NCI-H1105 (cell line): Measurements from ENCODE around the gene PDGFRA.
A peak's percentile ranks its signal among the peaks of the same experiment; 100 is the strongest.
"Not testable (repeated sequence)": the region's sequence is repeated elsewhere in the genome, so short reads cannot be mapped to it uniquely, and the experiment has no call there.

Experiments used
- DNase-seq: peaks from one replicate; lab custom pipeline; 2025; lab: John Stamatoyannopoulos, UW

PDGFRA gene

DNA sequence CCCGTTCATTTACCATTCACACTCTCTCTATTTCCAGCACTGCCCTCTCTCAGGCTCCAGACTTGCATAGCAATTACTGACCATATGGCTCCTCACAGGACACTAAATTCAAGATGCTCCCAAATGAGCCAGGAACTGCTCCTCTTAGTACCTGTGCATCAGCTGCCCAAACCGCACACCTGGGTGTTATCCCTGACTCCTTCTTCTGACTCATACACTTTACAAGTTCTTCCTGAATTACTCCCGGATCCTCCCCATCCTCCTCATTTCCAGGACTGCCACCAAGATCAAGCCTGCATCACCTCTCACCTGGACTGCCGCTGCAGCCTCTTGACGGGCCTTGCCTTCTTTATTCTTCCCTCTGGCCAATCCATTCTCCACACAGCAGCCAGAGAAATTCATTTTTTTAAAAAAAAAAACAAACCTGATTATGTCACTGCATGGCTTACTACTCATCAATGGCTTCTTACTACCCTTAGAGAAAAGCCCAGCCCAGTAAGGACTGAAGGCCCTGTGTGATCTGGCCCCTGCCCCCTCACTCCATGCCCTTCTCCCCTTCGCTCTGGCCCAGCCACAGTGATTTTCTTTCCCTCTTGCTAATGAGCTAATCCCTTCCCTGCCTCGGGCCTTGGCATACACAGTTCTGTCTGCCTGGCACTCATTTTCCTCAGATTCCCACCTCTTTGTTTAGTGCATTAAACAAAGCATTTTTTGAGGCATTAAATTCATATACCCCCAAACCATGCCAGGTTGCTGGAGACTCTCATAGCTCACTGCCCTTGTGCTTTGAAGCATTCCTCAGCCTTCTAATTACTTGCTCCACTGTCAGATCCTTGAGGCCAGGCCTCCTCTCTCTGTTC is 92.0 kb downstream of the PDGFRA start:
- DNase-seq, result no peak

DNA sequence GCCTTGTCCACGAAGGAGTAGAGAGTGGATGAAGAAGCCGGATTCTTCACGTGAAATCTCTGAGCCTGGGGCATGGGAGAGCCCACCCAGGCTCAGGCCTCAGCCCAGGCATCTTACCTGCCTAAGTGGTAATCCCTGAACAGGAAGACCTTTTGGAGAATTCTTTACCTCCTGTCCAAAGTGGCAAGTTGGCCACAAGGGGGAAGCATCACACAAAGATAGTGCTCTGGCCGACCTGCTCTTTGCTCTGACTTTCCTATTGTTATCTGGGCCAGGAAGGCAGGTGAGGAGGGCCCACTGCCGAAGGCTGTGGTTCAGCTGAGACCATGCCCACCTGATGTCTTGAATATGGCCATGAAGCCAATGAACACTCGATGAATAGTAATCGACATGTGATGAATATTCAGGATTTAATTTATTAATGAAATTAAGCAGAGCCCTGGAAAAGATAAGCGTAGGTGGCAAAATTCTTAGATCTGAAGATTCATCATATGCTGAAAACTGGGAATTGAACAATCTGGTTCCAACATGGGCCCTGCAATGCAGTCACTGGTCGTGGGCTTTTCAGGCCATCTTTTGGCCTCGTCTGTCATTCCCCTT is 93.8 kb downstream of the PDGFRA start:
- DNase-seq, result peak; percentile 34

- no peak for DNase-seq
Observed at GRCh38 chr4:54330896-54331295, 101.8 kb downstream of the PDGFRA start.

GRCh38 chr4:54332542-54332941 is 103.4 kb downstream of the PDGFRA start:
- DNase-seq, result no peak

DNA sequence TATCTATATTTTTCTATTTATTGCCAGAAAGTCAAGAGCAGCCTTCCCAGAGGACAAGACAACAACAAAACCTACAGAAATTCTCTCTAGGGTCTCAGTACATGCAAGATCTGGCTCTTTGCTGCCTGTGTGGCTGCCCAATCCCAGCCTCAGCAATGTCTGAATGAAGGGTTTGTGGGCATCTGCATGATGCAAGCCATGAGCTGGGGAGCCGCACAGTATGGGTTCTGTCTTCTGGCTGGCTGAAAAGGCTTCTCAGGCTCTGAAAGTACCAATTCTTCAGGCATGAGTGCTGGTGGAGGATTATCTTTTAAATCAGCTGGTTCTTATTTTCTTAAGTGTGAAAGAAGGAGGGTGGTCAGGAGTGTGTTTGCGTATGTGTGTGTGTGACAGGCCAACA is 104.6 kb downstream of the PDGFRA start:
- no peak for DNase-seq

DNA sequence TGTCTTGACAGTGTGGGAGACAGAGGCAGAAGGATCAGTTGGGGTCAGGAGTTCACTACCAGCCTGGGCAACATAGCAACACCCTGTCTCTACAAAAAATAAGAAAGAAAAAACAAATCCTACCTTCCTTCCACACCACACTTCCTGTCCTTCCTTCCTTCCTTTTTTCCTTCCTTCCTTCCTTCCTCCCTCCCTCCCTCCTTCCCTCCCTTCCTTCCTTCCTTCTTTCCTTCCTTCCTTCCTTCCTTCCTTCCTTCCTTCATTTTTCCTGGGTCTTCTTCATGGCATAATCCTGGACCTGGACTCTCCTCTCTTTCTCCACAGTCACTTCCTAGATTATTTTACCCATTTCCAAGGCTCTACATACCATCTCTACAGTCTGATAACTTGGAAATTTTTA is 105.7 kb downstream of the PDGFRA start:
- not testable (repeated sequence) for DNase-seq

DNA sequence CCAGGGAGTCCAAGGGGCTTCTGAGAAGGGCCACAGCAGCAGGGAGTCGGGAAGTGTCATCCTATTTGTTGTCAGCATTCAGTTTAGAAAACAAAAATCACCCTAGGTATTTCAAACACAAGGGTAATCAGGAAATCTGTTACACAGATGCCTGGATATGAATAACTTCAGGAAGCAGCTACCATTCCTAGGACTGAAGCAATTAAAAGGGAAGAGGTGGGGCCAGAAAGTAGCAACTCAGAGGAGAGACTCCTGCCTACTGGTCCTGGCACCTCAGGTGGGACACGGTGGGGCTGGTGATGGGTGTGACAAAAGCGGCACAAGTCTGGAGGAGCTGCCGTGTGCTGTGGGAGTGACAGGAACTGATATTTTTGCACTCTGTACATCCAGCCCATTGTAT is 107.9 kb downstream of the PDGFRA start:
- no peak for DNase-seq

GRCh38 chr4:54342067-54342466 is 113.0 kb downstream of the PDGFRA start:
- not testable (repeated sequence) for DNase-seq
